Stimulated activated CD4-positive, alpha-beta T cell treated with anti-CD3 and anti-CD28 coated beads, Interleukin-2, amount 100 ng/mL, for 24 hours (primary cell): ENCODE results near the gene SLC25A2.

Experiments used
- DNase-seq, 2 donors: peaks; one replicate each; pipeline ENCODE4 v3.0.0-alpha.2; 2020

Gene SLC25A2

GRCh38 chr5:141313711-141314110, 9.9 kb upstream of the SLC25A2 start:
- DNase-seq: no peak

GRCh38 chr5:141306630-141307029, 2.8 kb upstream of the SLC25A2 start:
- no peak for DNase-seq

GRCh38 chr5:141298376-141298775, 5.5 kb downstream of the SLC25A2 start:
- no peak for DNase-seq

GRCh38 chr5:141272906-141273305, 30.9 kb downstream of the SLC25A2 start:
- DNase-seq: no peak

- DNase-seq: no peak
These were observed 34.7 kb downstream of the SLC25A2 start for GRCh38 chr5:141269195-141269594.

- no peak for DNase-seq
These were observed 42.7 kb downstream of the SLC25A2 start for GRCh38 chr5:141261238-141261546.

GRCh38 chr5:141260458-141261237, 43.2 kb downstream of the SLC25A2 start:
- DNase-seq: no peak

- no peak for DNase-seq
These were observed 44.9 kb downstream of the SLC25A2 start for GRCh38 chr5:141258948-141259347.

GRCh38 chr5:141258464-141258863, 45.4 kb downstream of the SLC25A2 start:
- DNase-seq: no peak
